Breast epithelium (tissue), 4 donors: Measurements from ENCODE around the gene CZIB. TPM values are rescaled to one million over a fixed set of nuclear protein-coding genes. Genes with fewer than 3 reads are reported as not detected.

Source experiments
- DNase-seq, 2 donors: peaks; one replicate each; pipeline ENCODE4 v3.0.0-alpha.2; 2019; ENCODE audit warnings: low spot score in 2 of 2
- H3K27ac ChIP-seq, 2 donors: fragments of 200-600 bp; sonication (generic) in 1 of 2; one replicate each; pipeline ENCODE4 v1.5.1; 2016 to 2019; ENCODE audit warnings: mild to moderate bottlenecking in 1 of 2
- H3K27me3 ChIP-seq, 2 donors: fragments of 200-600 bp; sonication (generic) in 1 of 2; one replicate each; pipeline versions ENCODE4 v1.5.1 to v1.6.0; 2017 to 2019; ENCODE audit warnings: control low read depth in 1 of 2, mild to moderate bottlenecking in 1 of 2
- H3K36me3 ChIP-seq: fragments of 200-600 bp; one replicate; pipeline ENCODE4 v1.5.1; 2019
- H3K4me1 ChIP-seq, 2 donors: fragments of 200-600 bp; sonication (generic); one replicate each; pipeline ENCODE4 v1.5.1; 2016 to 2019; ENCODE audit warnings: control low read depth in 1 of 2
- H3K4me3 ChIP-seq, 3 donors: fragments of 200-600 bp; sonication (generic); 1 replicate in 2 of 3; 2 replicates in 1 of 3; pipeline ENCODE4 v1.5.1; 2016 to 2019; ENCODE audit warnings: mild to moderate bottlenecking in 3 of 3, moderate library complexity in 2 of 3
- H3K9me3 ChIP-seq, 2 donors: fragments of 200-600 bp; sonication (generic) in 1 of 2; one replicate each; pipeline ENCODE4 v1.5.1; 2016 to 2019; ENCODE audit warnings: control low read depth in 1 of 2
- CTCF ChIP-seq, 3 donors: fragments of 450-650 bp; IDR thresholded peaks; one replicate each; pipeline ENCODE4 v1.5.1; 2016 to 2017; ENCODE audit warnings: antibody characterized with exemption in 3 of 3, mild to moderate bottlenecking in 3 of 3, moderate library complexity in 3 of 3
- POLR2A ChIP-seq: fragments of 450-650 bp; IDR thresholded peaks from one replicate; pipeline ENCODE4 v1.6.1; 2016; ENCODE audit warnings: antibody characterized with exemption, mild to moderate bottlenecking, moderate library complexity
- POLR2AphosphoS5 ChIP-seq, 3 donors: sonication (generic); formaldehyde crosslinking; IDR thresholded peaks; one replicate each; pipeline ENCODE4 v1.6.1; 2017; ENCODE audit warnings: antibody characterized with exemption in 3 of 3
- intact Hi-C: fragments of 100-400 bp; cut with DNase I; formaldehyde crosslinking; loops from one replicate; pipeline ENCODE4 v1.15.1; 2023; ENCODE audit warnings: low total_unique reads
- total RNA-seq, 3 donors: library from RNA; depleted of rRNA; stranded (reverse); fragments of >200 nt; gene quantifications; one replicate each; pipeline ENCODE4 v1.1.0, GENCODE V29; 2016

Gene CZIB
- 10 to 100 TPM; 60.6 to 69.8 (median 61.3) TPM for total RNA-seq

DNA sequence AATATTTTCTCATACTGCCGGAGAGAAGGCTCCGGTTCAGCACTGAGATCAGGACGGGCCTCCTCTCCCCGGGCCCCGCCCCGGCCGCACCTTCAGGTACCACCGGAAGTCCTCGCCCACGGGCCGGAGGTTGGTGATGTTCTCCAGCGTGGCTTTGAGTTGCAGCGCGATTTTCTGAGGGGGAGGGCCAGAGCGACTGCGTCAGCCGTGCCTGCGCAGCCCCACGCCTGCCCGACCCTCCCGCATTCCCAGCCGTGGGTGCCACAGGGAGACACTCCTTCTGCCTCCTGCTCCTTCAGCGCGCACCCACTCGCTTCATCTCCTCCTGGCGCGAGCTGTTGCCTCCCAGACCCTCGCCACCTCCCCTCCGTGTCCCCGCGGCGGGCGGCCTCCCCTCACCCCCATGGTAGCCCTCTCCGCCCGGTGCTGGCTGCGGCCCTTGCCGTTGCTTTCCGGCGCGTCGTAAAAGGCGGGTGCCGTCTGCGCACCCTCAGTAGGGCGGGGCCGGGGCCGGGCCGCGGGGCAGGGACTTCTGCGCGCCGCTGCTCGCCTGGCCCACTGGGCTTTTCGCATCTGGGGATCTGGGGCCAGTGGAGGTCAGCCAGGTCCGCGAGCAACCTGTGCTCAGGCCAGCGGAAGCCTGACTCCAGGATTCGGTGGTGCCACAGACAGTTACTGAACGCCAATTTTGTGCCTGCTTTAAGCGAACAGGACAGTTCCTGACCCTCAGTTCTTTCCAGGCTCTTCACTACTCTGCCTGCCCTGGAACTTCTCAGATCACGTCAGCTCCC, at the start of gene CZIB:
TSS of gene CZIB (minus strand) at position 464 of the 791 bp plus-strand sequence. CDS start at position 405, 59 bp downstream.
- H3K4me3 ChIP-seq = peak within 1 kb of the TSS; percentile 78 to 87 (median 84)
- peak within 1 kb of the TSS; percentile 93 to 98 for H3K27ac ChIP-seq
- H3K9me3 ChIP-seq = no peaks in the 10 kb centered on the region
- no peaks in the 10 kb centered on the region for H3K36me3 ChIP-seq
- peak; percentile 92 to 94 for DNase-seq
- intact Hi-C loops = no loop called here
- peaks cover 0 to 8% of the 10 kb centered on the region in 2 donors for H3K4me1 ChIP-seq
- TF ChIP-seq CTCF (IDR thresholded peaks at IDR 0.05) (no peak), POLR2AphosphoS5 (IDR thresholded peaks at IDR 0.05) (peak; percentile 96 to 98 (median 97)), POLR2A (peak; percentile 94)
- no peaks in the 10 kb centered on the region for H3K27me3 ChIP-seq

- no peaks in the 10 kb centered on the region for H3K4me1 ChIP-seq
- no peak for DNase-seq
- no peak overlapping the region for H3K4me3 ChIP-seq
- H3K9me3 ChIP-seq = no peaks in the 10 kb centered on the region
- intact Hi-C loops = no loop called here
- TF ChIP-seq POLR2AphosphoS5 (IDR thresholded peaks at IDR 0.05) = no peak
- TF ChIP-seq CTCF (IDR thresholded peaks at IDR 0.05) = no peak
- TF ChIP-seq POLR2A = no peak
- no peaks in the 10 kb centered on the region for H3K36me3 ChIP-seq
- no peaks in the 10 kb centered on the region for H3K27me3 ChIP-seq
- no peak overlapping the region for H3K27ac ChIP-seq
Observed at GRCh38 chr1:53270107-53270506, 49.7 kb upstream of the CZIB start.

DNA sequence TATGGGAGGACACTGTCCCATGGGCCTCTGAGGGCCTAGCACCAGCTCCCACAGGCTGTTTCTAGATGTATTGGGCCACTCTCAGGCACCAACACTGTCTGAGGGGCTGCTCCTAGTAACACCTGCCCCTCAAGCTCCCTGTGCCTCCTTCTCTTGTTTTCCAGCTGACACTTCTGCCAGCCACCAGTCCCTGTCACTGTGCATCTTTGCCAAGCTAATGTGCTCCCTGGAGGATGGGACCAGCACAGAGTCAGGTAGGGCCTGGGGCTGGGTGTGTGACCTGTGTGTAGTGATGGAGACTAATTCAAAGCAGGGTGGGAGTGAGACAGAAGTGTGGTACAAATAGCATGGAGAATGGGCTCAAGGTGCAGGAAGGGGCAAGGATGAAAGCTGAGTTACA, 47.3 kb upstream of the CZIB start:
- H3K4me3 ChIP-seq = no peak overlapping the region
- H3K4me1 ChIP-seq = no peaks in the 10 kb centered on the region
- H3K36me3 ChIP-seq = no peaks in the 10 kb centered on the region
- TF ChIP-seq POLR2A (no peak), POLR2AphosphoS5 (IDR thresholded peaks at IDR 0.05) (no peak), CTCF (IDR thresholded peaks at IDR 0.05) (no peak)
- H3K27me3 ChIP-seq = no peaks in the 10 kb centered on the region
- no peak for DNase-seq
- no peaks in the 10 kb centered on the region for H3K9me3 ChIP-seq
- intact Hi-C loops = no loop called here
- H3K27ac ChIP-seq = no peak overlapping the region

- no peaks in the 10 kb centered on the region for H3K36me3 ChIP-seq
- intact Hi-C loops = no loop called here
Observed at GRCh38 chr1:53266038-53266437, 45.6 kb upstream of the CZIB start.

More at GRCh38 chr1:53266038-53266437, 45.6 kb upstream of the CZIB start:
- TF ChIP-seq CTCF (IDR thresholded peaks at IDR 0.05) (no peak), POLR2A (no peak), POLR2AphosphoS5 (IDR thresholded peaks at IDR 0.05) (no peak)
- H3K4me1 ChIP-seq = no peaks in the 10 kb centered on the region
- no peak for DNase-seq
- no peaks in the 10 kb centered on the region for H3K27me3 ChIP-seq
- H3K4me3 ChIP-seq = no peak overlapping the region
- no peak overlapping the region for H3K27ac ChIP-seq
- no peaks in the 10 kb centered on the region for H3K9me3 ChIP-seq
